Measurements from ENCODE around the gene LAMB3. TPM values are rescaled to one million over a fixed set of nuclear protein-coding genes. Genes with fewer than 3 reads are reported as not detected.

Gene LAMB3
- total RNA-seq, 1 experiment from 2014 or later: 0.28 TPM

GRCh38 chr1:209607795-209608178, 44.4 kb downstream of the LAMB3 start:
- Mint-ChIP-seq H3K4me3 (no peak overlapping the region; a peak in 1 of 5 replicates), H3K27ac (no peak overlapping the region), H3K9me3 (no peaks in the 10 kb centered on the region), H3K4me1 (no peaks in the 10 kb centered on the region), H3K27me3 (ENCODE audit: low read depth) (peaks cover 2% of the 10 kb centered on the region), H3K36me3 (ENCODE audit: insufficient read depth in 1 of 3, low read depth in 3 of 3) (no peaks in the 10 kb centered on the region)
- H2BK12ac ChIP-seq (ENCODE audit: insufficient read length, low read depth, low read length): no peak overlapping the region
- no peak overlapping the region for H2BK20ac ChIP-seq (ENCODE audit: low read depth, low read length, poor library complexity, severe bottlenecking)
- H4K8ac ChIP-seq (replicated peaks; ENCODE audit: insufficient read length, low read depth, low read length): no peak overlapping the region
- H3K9me3 ChIP-seq (ENCODE audit: control insufficient read depth, low read depth, low read length): no peaks in the 10 kb centered on the region
- H3K27me3 ChIP-seq (ENCODE audit: insufficient read depth, low read length): no peaks in the 10 kb centered on the region
- no peak for DNase-seq
- no peak overlapping the region for H3K27ac ChIP-seq (ENCODE audit: insufficient read length, low read depth, low read length)
- H4K5ac ChIP-seq (ENCODE audit: insufficient read length, low read depth, low read length): no peak overlapping the region
- no peak overlapping the region for H3K4ac ChIP-seq (ENCODE audit: low read depth, low read length)
- H2BK5ac ChIP-seq (ENCODE audit: insufficient read length, low read length): no peak overlapping the region
- no peak overlapping the region for H2AK5ac ChIP-seq (ENCODE audit: insufficient read length, low read length)
- no peaks in the 10 kb centered on the region for H3K79me2 ChIP-seq (ENCODE audit: insufficient read depth, low read length)
- H4K20me1 ChIP-seq (ENCODE audit: control insufficient read depth, insufficient read depth, insufficient read length): no peaks in the 10 kb centered on the region
- H3K4me1 ChIP-seq (ENCODE audit: insufficient read depth, low read length): no peaks in the 10 kb centered on the region
- H2BK120ac ChIP-seq (ENCODE audit: low read depth, low read length, poor library complexity, severe bottlenecking): no peak overlapping the region
- no peaks in the 10 kb centered on the region for H3K79me1 ChIP-seq (ENCODE audit: insufficient read depth, low read depth, low read length, poor library complexity, severe bottlenecking)
- no peak overlapping the region for H3K23ac ChIP-seq (ENCODE audit: insufficient read length, low read depth, low read length)
- H3K56ac ChIP-seq (ENCODE audit: insufficient read length, low read depth, low read length): no peak overlapping the region
- no peak overlapping the region for H3K4me2 ChIP-seq (ENCODE audit: insufficient read depth, insufficient read length, low read length)
- H3K23me2 ChIP-seq (ENCODE audit: insufficient read length, low read depth, low read length, poor library complexity, severe bottlenecking): no peaks in the 10 kb centered on the region
- H2AFZ ChIP-seq (ENCODE audit: low read length): no peak overlapping the region
- no peak overlapping the region for H3K18ac ChIP-seq (ENCODE audit: insufficient read length, low read depth, low read length)
- WGBS (ENCODE audit: extremely low coverage, insufficient read length, low lambda C conversion rate): no CpG with 5 or more reads among the region's 8 CpGs
- no peak overlapping the region for H3K14ac ChIP-seq (ENCODE audit: insufficient read depth, low read length)
- no peak overlapping the region for H4K91ac ChIP-seq (ENCODE audit: insufficient read length, low read depth, low read length)
- H3T11ph ChIP-seq (ENCODE audit: low read length): no peak overlapping the region
- no peak overlapping the region for H3K9ac ChIP-seq (ENCODE audit: extremely low read depth, insufficient read length, low read length)
- no peak for TF ChIP-seq CTCF (conservative IDR thresholded peaks at IDR 0.05)
- no peak overlapping the region for H2BK15ac ChIP-seq (ENCODE audit: low read depth, low read length)
